NCI-H1694 (cell line): Measurements from ENCODE around the gene SPTBN1.
A peak's percentile ranks its signal among the peaks of the same experiment; 100 is the strongest.

Source experiments
- DNase-seq: peaks from one replicate; lab custom pipeline; 2025; lab: John Stamatoyannopoulos, UW

SPTBN1 gene

GRCh38 chr2:54704688-54705605 is 248.8 kb downstream of the SPTBN1 start:
- peak; percentile 29 for DNase-seq

- DNase-seq = no peak
Measured at GRCh38 chr2:54706622-54707021, 250.5 kb downstream of the SPTBN1 start.

GRCh38 chr2:54708584-54709335 is 252.6 kb downstream of the SPTBN1 start:
- no peak for DNase-seq

GRCh38 chr2:54709336-54709809 is 253.2 kb downstream of the SPTBN1 start:
- no peak for DNase-seq

- DNase-seq = no peak
Measured at GRCh38 chr2:54710216-54710615, 254.1 kb downstream of the SPTBN1 start.

- no peak for DNase-seq
Measured at GRCh38 chr2:54712516-54712915, 256.4 kb downstream of the SPTBN1 start.

- DNase-seq = no peak
Measured at GRCh38 chr2:54714996-54715395, 258.9 kb downstream of the SPTBN1 start.

- DNase-seq = no peak
Measured at GRCh38 chr2:54716375-54716774, 260.2 kb downstream of the SPTBN1 start.

GRCh38 chr2:54720563-54720962 is 264.4 kb downstream of the SPTBN1 start:
- DNase-seq = no peak
